ENCODE data around the gene ALCAM.

ALCAM gene

DNA sequence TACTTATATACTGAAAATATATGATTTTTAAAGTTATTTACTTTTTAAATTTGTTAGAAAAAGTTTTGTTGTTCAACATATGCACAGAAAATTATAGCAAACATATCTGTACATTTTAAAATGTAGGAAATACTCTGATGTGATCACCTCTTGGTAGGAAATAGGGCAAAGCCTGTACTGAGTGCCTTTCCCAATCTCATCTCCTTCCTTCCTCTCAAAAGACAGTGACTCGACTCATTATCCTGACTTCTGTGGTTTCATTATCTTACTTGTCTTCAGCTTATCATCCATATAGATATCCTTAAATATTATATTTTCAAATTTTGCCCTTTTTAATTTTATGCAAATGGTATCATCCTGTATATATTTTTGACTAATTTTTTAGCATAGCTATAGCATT is 18.4 kb upstream of the ALCAM start:
- no peak for DNase-seq (ENCODE audit: low read depth)
- TF ChIP-seq, protein P1, sequence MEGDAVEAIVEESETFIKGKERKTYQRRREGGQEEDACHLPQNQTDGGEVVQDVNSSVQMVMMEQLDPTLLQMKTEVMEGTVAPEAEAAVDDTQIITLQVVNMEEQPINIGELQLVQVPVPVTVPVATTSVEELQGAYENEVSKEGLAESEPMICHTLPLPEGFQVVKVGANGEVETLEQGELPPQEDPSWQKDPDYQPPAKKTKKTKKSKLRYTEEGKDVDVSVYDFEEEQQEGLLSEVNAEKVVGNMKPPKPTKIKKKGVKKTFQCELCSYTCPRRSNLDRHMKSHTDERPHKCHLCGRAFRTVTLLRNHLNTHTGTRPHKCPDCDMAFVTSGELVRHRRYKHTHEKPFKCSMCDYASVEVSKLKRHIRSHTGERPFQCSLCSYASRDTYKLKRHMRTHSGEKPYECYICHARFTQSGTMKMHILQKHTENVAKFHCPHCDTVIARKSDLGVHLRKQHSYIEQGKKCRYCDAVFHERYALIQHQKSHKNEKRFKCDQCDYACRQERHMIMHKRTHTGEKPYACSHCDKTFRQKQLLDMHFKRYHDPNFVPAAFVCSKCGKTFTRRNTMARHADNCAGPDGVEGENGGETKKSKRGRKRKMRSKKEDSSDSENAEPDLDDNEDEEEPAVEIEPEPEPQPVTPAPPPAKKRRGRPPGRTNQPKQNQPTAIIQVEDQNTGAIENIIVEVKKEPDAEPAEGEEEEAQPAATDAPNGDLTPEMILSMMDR (IDR thresholded peaks at IDR 0.05; ENCODE audit: low read depth, low read length, missing control alignments): no peak
- H3K4me3 ChIP-seq (ENCODE audit: low read depth, low read length): no peak overlapping the region

DNA sequence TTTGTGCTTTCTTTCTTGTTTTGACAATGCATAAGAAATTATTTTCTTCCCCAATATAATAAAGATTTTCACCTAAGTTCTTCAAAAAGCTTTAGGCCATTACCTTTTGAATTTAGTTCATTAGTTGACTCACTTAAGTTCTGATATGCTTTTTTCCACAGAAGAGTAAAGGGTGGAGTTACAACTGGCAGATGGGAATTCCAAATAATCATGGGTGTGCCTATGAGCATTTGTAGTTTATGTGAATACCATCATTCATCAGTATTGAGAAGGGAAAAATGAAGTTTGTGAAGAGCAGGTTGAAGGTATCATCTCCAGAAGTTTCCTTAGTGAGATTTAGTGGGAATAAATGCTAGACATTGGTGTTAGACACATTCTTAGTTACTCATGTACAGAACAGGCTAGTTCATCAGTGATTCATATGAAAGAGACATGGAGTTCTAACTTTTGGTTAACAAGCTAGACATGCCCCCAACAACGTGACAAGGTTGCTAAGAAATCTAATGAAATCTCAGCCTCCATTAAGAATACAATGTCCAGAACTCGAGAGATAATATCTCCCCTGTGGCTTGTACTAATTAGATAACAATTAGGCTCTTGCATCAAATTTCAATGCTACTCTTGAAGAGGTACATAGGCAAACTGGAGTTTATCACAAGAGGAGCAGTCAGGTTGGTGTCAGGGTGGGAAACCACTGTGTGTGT is 16.9 kb upstream of the ALCAM start:
- H3K4me3 ChIP-seq (ENCODE audit: low read depth, low read length): no peak overlapping the region
- TF ChIP-seq, protein P1 (IDR thresholded peaks at IDR 0.05; ENCODE audit: low read depth, low read length, missing control alignments): no peak
- DNase-seq (ENCODE audit: low read depth): no peak

DNA sequence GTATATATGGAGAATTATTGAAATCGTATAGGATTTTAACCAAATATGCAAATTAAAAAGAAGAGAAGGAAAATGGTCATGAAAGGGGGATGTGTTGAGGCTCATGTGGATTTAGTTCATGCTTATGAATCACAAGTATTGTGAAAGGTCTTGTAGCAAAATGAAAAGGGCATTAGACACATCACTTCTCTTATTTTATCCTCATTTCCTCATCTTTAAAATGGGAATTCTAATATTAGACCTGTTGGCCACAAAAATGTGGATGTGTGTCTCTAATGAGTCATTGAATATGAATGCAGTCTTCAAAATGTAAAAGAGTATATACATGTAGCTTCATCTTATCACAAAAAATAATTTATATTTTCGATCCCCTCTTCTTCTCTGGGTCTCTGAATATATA is 14.9 kb upstream of the ALCAM start:
- TF ChIP-seq, protein P1 (IDR thresholded peaks at IDR 0.05; ENCODE audit: low read depth, low read length, missing control alignments): no peak
- H3K4me3 ChIP-seq (ENCODE audit: low read depth, low read length): no peak overlapping the region
- no peak for DNase-seq (ENCODE audit: low read depth)

DNA sequence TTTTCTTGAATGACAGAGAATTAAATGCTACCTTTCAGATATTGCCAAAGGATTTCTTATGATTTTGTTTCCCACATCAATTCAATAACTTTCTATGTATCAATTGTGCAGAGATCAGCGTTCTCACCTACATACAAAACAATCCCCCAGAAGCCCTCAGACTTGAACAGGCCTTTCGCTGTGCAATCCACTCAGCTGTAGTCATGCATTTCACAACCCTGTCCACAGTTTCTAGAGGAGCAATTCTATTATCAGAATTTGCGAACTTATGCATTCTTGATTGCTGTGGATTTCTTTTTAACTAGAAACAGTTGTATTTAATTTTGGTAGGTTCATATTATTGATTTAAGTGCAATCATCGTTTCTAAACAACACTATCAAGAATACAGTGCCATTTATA is 13.7 kb upstream of the ALCAM start:
- H3K4me3 ChIP-seq (ENCODE audit: low read depth, low read length): no peak overlapping the region
- no peak for DNase-seq (ENCODE audit: low read depth)
- TF ChIP-seq, protein P1 (IDR thresholded peaks at IDR 0.05; ENCODE audit: low read depth, low read length, missing control alignments): no peak

DNA sequence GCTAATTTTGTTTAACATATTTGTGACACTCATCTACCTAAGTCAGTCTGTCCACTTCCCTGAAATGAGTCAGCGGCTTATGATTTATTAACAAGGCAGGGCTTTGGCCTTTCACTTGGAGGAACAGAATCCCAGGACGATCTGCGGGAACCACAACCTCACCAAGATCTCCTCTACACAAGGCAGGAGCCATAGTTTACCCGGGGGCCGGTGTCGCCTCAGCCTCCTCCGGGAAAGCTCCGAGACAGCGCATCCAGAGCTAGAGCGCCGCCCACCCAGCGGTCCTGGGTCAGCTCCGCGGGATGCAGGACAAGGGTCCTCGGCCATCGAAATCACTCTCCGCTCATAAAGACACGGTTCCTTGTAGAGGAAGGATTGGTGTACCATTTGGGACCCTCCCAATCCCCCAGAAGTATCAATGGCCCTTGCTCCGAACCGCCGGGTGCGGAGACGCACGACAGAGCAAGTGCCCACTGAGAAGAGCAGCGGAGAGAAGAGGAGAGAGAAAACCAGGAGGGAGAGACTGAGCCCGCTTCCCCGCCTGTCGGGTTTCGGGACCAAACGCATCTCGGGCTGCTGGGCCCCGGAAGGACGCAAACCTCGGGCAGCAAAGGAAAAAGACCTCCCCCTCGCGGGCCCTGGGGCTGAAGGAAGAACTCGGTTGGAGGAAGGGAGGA is 13.1 kb upstream of the ALCAM start:
- no peak for DNase-seq (ENCODE audit: low read depth)
- TF ChIP-seq, protein P1 (IDR thresholded peaks at IDR 0.05; ENCODE audit: low read depth, low read length, missing control alignments): no peak
- peak overlapping the region; percentile 13; the same call in 1 of the 2 replicates for H3K4me3 ChIP-seq (ENCODE audit: low read depth, low read length)

DNA sequence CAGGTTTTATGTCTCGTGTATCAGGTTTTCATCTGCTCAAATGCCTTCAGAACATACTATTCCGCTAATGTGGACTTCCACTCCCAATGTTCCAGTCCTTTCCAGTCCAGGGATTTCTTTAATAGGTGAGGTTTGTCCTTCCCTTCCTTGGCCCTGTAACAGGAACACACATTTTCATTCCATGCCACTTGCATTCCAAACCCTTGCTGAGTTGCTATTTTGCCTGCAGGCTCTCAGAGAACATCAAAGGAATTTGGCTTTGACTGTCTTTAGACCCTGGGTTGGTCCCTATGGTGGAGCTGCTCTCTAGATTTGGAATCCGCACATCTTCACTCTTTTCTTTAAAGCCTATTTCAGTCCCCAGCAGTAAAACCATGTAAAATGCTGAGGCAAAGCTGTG is 12.3 kb upstream of the ALCAM start:
- TF ChIP-seq, protein P1 (IDR thresholded peaks at IDR 0.05; ENCODE audit: low read depth, low read length, missing control alignments): no peak
- DNase-seq (ENCODE audit: low read depth): no peak
- H3K4me3 ChIP-seq (ENCODE audit: low read depth, low read length): no peak overlapping the region
